Stimulated activated CD4-positive, alpha-beta T cell treated with anti-CD3 and anti-CD28 coated beads, TNF-alpha, amount 100 ng/mL, for 4 hours (primary cell): ENCODE results near the gene ARSB.

Experiments
- DNase-seq, 3 experiments: peaks; one replicate each; pipeline ENCODE4 v3.0.0-alpha.2; 2020; ENCODE audit warnings: low read depth in 3 of 3

Gene ARSB

DNA sequence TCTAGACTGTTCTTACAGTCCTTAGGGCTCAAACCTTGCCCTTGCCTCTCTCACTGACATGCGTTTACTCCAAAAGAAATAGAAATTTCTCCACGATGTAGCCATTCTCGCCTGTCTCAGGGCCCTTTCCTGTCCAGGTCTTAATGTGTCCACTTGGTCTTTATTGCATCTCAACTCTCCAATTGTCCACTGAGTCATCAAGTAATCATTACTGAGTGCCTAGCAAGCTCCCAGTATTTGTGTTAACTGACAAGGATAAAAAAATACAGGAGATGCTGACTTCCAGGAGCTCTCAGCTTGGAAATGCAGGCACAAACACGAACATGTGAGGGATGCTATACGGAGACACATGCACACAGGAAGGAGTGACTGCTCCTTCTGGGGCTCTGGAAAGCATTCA lies 147.3 kb downstream of the ARSB start:
- no peak for DNase-seq

DNA sequence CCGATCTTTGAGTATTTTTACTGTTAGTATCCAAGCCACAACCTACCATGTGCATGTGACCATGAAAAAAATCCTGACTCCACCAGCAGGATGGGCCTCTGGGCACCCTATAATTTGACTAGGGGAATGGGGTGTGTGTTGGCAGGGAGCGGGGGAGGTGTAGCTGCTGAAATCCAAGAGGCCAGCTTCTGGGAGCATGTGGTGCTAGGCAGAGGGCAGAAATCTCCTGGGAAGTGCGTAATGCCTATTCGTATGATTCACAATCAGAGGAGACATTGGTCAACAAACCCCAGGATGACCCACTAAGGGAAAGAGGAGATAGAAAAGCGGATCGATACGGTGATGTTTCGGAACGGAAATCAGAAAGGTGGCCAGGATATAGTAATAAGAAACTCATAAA lies 149.9 kb downstream of the ARSB start:
- no peak for DNase-seq

DNA sequence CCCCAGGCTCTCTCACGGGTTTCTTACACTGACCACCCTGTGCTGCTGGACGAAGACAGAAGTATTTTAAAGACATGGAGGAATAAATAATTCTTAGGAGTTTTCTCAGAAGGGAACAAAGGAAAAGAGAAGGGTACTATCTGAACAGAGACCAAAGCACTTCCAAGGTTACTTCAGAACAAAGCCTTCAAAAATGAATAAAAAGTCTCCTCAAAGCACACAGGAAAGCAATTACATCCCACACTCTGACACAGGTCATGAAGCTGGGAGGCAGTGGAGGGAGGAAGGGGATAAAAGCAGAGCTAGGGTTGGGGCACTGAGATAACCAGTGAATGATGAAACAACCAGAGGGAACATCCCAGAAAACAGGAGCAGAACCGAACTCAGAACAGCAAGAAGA lies 151.8 kb downstream of the ARSB start:
- no peak for DNase-seq

DNA sequence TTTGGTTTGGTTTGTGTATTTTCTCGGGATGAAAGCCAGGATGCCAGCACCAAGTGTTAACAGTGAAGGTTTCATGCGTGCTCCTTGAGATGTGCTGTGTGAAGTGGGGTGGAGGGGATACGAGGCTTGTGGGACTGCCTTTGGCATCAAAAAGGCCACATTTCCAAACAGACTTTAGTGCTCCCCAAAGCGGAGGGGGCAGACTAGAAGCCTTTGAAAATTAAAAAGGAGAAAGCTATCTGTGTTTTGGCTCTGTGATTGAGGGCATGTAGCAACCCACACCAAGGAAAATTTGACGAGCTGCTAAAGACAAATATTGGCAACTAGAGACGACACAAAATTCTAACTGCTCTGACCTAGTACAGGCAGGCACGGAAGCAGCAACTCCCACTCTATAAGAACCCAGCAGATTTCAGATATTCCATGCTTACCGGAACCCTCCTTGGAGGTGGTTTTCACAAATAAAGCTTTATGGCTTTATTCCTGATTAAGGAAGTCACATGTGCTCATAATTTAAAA lies 154.5 kb downstream of the ARSB start:
- no peak for DNase-seq

DNA sequence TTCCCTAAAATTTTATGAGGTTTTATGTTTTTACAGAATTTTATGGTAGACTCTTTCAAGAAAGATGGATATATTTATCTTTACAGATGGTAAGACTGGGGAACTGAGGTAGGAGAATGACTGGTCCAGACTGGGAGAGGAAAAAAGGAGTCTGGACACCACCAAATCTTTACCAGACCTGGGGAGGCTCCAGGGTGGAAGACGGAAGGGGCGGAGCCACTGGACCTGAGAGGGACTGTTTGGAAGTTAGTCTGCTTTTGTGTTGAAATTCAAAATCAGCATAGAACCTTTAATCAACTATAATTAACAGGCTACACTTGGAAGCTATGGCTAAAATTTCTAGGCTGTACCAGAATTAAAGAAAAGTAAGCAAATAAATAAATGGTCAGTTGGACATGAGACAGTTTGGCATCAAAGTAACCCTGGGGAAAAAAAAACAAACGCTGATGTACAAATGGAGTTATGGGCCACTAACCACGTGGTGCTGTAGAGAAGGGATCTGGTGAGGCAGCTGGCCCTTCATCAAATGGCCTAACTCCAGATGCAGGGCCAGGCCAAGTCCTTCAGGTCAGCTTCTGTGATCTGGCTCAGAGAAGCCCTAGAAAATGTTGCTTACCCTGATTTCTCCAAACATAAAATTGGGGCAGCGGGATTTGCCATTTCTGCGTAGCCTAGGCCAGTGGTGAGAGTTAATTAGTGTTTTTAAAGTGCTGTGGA lies 155.1 kb downstream of the ARSB start:
- no peak for DNase-seq

DNA sequence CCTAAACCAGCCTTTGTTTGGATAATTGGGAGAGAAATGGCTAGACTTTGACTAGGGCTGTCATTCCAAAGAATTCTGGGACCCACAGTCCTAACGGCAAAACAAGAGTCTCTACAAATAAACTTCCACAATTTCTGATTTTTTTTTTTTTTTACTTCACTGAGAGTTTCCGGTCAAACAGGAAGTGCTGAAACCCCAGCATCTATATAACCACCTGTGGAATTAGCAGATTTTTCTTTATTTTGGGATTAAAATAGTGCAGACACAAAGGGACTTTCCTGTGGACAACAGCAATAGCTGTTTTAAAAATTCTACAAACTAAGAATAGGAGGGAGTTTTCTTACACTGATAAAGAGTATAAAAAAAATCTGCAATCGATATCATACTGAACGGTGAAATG lies 157.4 kb downstream of the ARSB start:
- DNase-seq: no peak

DNA sequence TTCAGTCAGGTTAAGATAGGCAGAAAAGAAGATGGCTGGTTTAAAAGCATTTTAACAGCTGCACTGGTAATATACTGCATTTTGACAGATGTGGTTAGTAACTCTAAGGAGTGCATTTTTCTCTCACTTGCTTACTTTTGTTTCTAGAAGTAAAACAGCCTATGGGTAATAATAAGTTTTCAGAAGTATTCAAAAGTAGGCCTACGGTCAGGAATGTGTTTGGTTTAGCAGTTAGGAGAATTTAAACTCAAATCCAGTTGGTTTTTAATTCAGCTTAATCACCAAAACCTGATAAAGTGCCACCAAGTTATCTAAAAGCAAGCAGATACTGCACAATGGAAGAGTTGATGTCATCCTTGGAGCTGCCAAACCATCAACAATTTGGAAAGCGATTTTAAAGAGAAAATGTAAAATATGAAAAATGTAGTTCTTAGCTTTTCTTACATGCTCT lies 160.3 kb downstream of the ARSB start:
- DNase-seq: no peak

DNA sequence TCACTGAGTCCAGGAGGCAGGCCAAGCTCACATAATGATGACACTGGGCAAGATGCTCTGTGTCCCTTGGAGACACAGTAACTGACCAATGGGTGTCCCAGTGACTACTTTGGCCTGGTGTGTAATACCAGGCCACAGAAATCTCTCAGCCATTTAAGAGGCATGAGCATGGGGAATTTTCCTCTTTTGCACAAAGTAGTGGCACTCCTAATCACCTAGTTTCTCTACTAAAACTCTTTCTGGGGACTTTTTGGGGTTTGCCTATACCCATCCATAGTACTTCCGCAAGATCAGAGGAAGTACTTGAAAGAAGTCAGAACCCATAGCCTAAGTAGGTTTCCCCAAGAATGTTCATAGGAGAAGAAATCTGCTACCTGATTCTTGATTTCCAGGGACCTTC lies 161.9 kb downstream of the ARSB start:
- no peak for DNase-seq

DNA sequence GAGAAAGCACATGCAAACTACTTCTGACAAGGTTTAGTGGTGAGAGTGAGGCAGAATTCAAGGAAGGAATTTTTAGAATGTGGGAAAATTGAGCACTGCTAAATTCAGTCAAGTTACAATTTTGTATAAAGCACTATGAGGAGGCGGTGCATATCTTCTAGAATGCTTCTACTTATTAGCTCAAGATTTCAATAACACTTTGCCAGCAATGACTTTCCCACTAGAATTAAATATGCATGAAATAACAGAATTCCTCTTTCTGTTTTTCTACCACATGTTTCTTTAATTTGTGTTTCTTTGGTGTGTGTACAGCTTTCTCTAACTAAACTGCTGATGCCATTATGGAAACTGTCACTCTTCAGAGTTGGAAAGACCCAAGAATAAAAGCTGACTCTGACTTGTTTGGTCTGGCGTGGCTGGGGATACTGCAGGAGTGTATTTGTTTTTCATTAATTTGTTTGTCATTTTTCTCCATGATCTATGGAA lies 163.5 kb downstream of the ARSB start:
- no peak for DNase-seq

DNA sequence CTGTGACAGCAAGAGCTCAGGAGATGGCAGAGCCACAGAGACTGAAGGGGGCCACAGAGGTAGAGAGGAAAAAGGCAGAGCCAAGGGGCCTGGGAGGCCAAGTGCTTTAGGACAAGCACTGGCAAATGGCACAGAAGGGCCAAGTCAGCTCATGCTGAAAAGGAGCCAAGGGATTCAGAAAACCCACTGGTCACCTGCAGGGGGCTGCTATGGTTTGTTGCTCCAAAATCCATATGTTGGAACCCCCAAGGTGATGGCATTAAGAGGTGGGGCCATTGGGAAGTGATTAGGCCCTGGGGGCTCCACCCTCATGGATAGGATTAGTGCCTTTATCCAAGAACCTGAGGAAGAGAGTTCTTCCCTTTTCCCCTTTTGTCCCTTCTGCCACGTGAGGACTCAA lies 165.4 kb downstream of the ARSB start:
- DNase-seq: no peak

DNA sequence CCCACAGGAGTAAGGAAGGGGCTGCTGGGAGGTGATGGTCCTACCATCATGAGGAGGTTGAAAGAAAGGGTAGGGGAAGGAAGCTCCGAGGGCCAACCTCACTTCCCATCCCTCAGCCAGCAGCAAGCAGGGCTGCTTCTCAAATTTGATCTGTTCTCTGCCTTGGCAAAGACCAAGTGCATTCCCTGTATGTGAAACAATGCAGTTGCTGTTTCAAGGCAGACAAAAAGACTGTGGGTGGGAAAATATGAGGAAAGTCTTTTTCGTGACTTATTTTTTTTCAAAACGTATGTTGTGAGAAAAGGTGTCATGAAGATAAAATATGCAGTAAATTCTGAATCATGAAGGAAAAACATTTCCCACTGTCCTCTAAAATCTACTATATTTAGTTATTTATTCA lies 165.9 kb downstream of the ARSB start:
- no peak for DNase-seq

DNA sequence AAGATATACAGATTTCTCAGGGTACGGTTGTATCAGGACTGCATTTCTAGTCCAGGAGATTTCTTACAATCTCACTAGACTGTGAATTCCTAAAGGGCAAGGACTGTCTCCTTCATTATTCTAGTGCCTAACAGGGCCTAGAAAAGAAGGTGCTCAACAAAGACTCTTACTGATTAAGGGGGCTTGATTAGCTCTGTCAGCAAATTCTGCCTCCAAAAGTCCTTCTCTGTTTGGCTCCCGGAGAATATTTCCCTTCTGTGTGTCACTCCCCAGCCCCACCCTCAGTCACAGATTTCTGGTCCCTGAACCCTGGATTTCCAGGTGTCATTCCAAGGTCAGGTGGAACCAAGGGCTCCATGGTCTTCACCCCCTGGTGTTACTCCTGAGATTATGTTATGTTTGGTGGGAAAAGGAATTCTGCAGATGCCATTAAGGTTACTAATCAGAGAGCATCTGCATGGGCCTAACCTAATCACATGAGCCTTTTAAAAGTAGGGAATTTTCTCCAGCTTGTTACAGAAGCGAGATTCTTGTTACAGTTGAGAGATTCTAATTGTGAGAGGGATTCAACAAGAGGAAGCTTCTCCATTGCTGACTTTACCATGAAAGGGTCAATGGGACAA lies 168.9 kb downstream of the ARSB start:
- DNase-seq: no peak

DNA sequence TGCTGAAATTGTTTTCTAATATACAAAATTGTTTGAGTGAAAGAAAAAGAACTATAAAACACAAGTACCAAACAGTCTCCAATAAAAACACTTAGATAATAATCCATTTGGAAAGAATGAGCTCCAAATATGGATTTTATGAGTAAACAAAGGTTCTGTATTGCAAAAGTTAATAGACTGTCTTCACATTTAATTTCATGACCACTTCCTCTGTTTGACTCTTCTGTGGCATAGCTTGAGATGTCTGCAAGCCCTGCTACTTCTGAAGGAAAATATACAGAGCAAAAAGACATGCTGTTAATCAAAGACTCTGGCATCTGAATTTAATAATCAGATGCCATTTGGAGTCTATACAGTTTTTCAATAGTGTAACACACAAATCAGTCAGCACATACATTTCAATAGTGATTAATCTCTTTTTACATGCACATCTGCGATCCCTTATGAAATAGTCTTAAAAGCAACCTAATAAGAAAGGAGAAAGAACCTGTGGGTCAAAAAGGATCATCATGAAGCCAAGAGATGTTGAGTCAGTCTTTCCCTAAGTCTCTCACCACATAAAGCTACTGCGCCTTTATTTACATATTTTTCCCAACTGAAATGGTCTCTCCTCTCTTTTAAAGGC lies 171.1 kb downstream of the ARSB start:
- no peak for DNase-seq

DNA sequence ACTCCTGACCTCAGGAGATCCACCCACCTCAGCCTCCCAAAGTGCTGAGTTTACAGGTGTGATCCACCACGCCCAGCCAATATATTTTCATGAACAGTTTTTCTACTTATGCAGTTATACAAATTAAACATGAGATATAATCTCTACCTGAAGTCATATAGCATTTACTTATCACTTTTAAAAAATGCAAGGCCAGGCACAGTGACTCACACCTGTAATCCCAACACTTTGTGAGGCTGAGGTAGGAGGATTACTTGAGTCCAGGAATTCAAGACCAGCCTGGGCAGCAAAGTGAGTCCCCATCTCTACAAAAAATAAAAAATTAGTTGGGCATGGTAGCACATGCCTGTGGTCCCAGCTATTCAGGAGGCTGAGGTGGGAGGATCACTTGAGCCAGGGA lies 171.8 kb downstream of the ARSB start:
- DNase-seq: no peak

DNA sequence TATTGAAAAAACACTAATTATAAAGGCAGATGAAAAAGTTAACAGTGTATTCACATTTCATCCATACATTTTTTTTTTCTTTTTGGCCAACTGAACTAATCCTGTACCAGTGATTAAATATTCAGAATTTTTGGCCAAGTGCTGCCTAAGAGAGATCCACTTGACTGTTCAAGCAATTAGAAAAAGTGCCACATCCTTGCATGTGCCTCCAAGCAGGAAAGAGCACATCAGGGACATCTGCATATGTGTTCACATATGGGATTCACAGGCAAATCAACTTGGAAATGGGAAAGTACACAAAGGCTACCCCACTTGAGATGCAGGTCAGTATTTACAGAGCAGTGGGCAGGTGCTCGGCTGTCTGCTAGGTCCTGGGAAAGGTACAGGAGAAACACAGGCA lies 173.2 kb downstream of the ARSB start:
- DNase-seq: no peak

DNA sequence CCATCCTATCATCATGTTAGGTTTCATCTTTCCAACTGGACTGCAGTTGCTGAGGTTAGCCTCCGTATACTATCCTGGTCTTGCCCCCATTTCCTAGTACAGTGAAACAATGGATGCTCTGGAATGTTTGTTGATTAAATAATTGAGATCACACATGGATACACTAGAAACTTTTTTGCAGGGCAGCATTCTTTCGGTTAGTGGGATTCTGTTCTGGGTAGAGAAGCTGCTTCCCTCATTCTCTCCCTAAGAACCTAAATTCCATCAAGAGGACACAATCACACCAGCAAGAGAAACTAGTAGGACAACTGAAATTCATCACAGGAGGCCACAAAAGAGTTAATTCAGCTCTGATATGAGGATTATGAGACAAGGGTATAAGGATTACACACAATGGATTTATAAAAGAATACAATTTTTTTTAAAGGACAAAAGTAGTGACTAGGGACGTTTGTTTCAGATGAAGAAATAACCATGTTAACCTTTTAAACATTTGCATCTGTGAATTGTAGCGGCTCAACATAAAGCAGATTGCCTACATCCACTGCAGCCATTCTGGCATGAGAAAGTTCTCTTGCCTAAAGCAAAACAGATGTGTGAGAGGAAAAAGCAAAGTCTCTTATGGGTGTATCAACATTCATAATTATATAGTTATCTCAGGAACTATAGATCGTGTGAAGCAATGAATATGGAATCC lies 173.8 kb downstream of the ARSB start:
- no peak for DNase-seq

DNA sequence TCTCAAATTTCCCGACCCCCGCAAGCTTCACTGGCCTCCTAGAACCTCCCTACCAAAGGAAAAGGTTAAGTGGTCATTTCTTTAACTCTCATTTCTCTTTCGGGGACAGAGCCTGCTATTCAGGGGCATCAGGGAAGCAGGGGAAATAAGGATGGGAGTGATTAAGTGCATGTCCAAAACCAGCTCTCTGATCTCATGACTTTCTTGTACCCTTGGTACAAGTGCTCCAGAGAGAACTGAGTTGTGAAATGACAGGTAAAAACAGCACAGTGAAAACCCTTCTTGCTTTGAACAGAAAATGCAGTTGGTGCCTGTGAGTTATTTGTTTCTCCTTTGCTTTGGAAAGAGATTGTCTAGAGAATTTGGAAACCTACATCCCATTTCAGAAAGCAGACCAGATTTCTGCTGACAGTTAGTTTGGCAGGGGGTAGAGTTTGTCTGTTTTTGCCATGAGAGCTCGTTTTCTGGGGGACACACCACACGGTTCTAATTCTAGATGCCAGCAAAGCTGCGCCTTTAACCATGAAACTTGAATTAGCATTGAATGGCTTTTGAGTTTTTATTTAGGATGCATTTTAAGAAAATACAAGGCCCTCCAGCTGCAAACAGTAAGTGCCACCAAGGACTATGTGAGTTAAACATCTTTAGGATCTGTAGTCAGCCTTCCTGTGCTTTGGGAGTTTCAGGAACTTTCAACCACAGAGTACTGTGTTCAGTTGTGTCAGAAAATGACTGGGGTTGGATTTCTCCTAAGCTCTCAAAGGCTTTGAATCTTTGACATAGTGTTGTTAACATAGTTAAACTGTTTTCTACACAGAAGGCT lies 174.8 kb downstream of the ARSB start:
- DNase-seq: no peak

DNA sequence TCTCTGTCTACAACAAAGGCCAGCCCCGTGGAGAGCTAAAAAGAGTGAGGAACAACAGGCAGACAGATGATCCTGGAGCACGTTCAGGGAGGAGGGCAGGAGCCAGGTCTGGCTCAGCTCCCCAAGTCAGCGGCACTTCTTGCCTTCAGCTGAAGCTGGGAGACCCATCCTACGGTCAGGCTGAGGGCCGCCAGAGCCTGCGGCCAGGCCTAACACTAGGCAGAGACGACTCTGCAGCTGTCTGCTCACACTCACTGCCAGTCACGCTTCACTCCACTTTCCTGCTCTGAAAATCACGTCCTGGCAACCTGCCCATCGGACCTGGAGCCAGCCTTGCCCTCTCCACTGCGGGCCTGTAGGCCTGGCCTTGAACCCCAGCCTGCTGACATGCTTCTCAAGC lies 175.7 kb downstream of the ARSB start:
- DNase-seq: no peak

DNA sequence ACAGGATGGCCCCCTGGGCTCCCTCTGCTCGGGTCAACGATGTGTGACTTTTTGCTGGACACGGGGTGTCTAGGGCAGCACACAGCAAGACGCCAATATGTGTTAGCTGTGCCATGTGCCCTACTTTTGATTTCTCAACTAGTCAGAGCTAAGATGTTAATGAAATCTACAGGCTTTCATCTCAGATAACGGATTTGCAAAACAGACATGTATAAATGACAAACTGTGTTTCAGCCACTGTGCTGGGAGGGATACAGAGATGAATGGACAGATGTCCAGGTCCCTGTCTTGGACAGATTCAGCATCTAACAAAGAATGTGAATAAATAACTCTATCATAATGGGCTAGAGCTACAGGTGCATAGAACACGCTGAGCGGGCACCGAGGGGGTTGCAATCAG lies 176.3 kb downstream of the ARSB start:
- no peak for DNase-seq

DNA sequence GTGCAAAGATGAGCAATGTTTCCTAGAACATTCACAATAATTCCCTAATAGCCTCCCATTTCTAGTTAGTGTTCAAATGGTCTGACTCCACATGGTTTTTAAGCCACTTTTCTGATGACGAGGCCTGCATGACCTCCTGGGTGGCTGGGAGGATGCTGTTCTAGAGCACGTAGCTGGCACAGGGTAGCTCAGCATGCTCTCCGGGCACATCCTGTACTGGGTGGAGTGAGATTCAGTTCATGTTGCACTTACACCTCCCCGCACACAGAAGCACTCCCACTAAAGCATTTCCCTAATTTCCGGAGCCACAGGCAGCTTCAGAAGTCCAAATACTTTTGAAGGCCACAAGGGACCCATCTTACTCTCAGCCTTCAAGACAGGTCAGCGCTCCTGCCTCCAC lies 176.7 kb downstream of the ARSB start:
- DNase-seq: no peak

DNA sequence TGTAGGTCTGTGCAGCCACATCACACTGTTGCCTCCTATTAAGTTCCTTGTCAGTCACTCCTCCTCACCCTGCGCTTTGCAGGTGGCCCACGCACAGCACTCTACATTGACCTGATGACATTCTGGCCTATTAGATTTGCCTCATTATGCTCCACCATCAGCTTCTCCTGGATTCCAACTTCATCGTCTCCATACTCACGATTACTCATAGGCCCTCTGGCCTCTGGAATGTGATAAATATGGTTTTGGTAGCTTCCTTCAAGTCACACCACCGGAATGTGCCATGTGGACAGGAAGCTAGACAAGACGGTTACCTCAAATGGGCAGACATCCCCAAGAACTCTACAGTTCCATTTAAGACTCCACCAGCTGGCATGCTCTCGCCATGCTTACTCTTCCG lies 178.6 kb downstream of the ARSB start:
- no peak for DNase-seq
